Panc1 (cell line): ENCODE measurements around the gene MAPK7. TPM values are rescaled to one million over a fixed set of nuclear protein-coding genes. Genes with fewer than 3 reads are reported as not detected.

ENCODE experiments used
- ATAC-seq: fragments of 200-7000 bp; cut with Tn5 transposase; 2 replicates; pipeline ENCODE4 v1.9.1; 2020; ENCODE audit warnings: mild to moderate bottlenecking, moderate library complexity
- BruUV-seq: library from RNA; stranded (reverse); fragments of 400-500 nt; replicated peaks from 2 replicates; lab custom pipeline; 2021; lab: Mats Ljungman, UMichigan
- CTCF ChIA-PET: fragments of 300-600 bp; sonication (Branson Sonifier 250); formaldehyde crosslinking; loops from one replicate; lab custom pipeline; 2022; ENCODE audit warnings: antibody characterized with exemption; lab: Charles Lee
- POLR2A ChIA-PET: fragments of 300-600 bp; sonication (Branson Sonifier 250); formaldehyde crosslinking; loops from one replicate; lab custom pipeline; 2022; ENCODE audit warnings: antibody characterized with exemption; lab: Charles Lee
- DNase-seq: peaks from one replicate; pipeline ENCODE4 v3.0.0-alpha.2; 2010; ENCODE audit warnings: low read depth, low spot score
- H3K27ac ChIP-seq: 2 replicates; pipeline ENCODE4 v1.5.1; 2011; ENCODE audit warnings: mild to moderate bottlenecking, low read length, inconsistent platforms
- H3K27me3 ChIP-seq: fragments of 200-500 bp; sonication (Bioruptor generic); 2 replicates; pipeline ENCODE4 v1.6.0; 2014; ENCODE audit warnings: low read length, inconsistent platforms; ENCODE audit not compliant: control insufficient read depth, insufficient read depth
- H3K36me3 ChIP-seq: fragments of 200-500 bp; sonication (Bioruptor generic); 2 replicates; pipeline ENCODE4 v1.5.1; 2014; ENCODE audit warnings: inconsistent platforms, mild to moderate bottlenecking, low read length, moderate library complexity; ENCODE audit not compliant: control insufficient read depth, insufficient read depth
- H3K4me1 ChIP-seq: 2 replicates; pipeline ENCODE4 v1.5.1; 2011; ENCODE audit warnings: inconsistent platforms, mild to moderate bottlenecking, low read length, moderate library complexity; ENCODE audit not compliant: control insufficient read depth, insufficient read depth
- H3K4me3 ChIP-seq, 2 experiments: 2 replicates each; pipeline ENCODE4 v1.5.1; 2011 to 2012; ENCODE audit warnings: low read depth in 2 of 2, low read length in 2 of 2, mild to moderate bottlenecking in 2 of 2, inconsistent platforms in 1 of 2, moderate library complexity in 1 of 2
- H3K9me3 ChIP-seq: fragments of 200-500 bp; sonication (Bioruptor generic); 2 replicates; pipeline ENCODE4 v1.5.1; 2014; ENCODE audit warnings: low read depth, mild to moderate bottlenecking, inconsistent platforms, low read length, moderate library complexity; ENCODE audit not compliant: control insufficient read depth, insufficient read depth
- CTCF ChIP-seq: fragments of 450-650 bp; IDR thresholded peaks from 2 replicates; pipeline ENCODE4 v1.5.1; 2017; ENCODE audit warnings: mild to moderate bottlenecking
- POLR2AphosphoS5 ChIP-seq: IDR thresholded peaks from 2 replicates; pipeline ENCODE4 v1.6.1; 2012; ENCODE audit warnings: mild to moderate bottlenecking, low read depth, low read length, moderate library complexity
- REST ChIP-seq, 2 experiments: IDR thresholded peaks; 2 replicates each; pipeline ENCODE4 v1.6.1; 2011 to 2012; ENCODE audit warnings: low read depth in 2 of 2, control low read depth in 1 of 2, low read length in 1 of 2, mild to moderate bottlenecking in 1 of 2, moderate library complexity in 1 of 2; ENCODE audit not compliant: insufficient read depth in 1 of 2
- SIN3A ChIP-seq: IDR thresholded peaks from 2 replicates; pipeline ENCODE4 v1.6.1; 2012; ENCODE audit warnings: low read depth, mild to moderate bottlenecking, low read length, moderate library complexity, borderline replicate concordance; ENCODE audit not compliant: insufficient read depth
- TCF7L2 ChIP-seq: IDR thresholded peaks from 2 replicates; pipeline ENCODE4 v1.6.1; 2011; ENCODE audit warnings: mild to moderate bottlenecking, low read depth, low read length, inconsistent platforms
- in situ Hi-C: cut with HindIII; loops from 2 replicates; pipeline ENCODE4 v1.10.0; 2016; ENCODE audit warnings: low sequenced_read_pairs, low pct_unique_long_range_greater_than_20kb
- intact Hi-C: fragments of 100-400 bp; cut with micrococcal nuclease; formaldehyde crosslinking; loops from one replicate; pipeline ENCODE4 v1.10.0; 2022; ENCODE audit not compliant: unreplicated experiment
- total RNA-seq: library from RNA; stranded (reverse); gene quantifications from one replicate; pipeline ENCODE4 v1.2.1, GENCODE V29; 2021; ENCODE audit not compliant: unreplicated experiment

The MAPK7 gene
- total RNA-seq, 1 experiment from 2014 or later = 28.9 TPM

GRCh38 chr17:19364699-19365498 lies 13.4 kb upstream of the MAPK7 start:
- Histone ChIP-seq H3K9me3 (no peaks in the 10 kb centered on the region), H3K4me3 (no peak overlapping the region), H3K36me3 (no peaks in the 10 kb centered on the region; the same call in 1 of the 2 replicates), H3K4me1 (peaks cover 5% of the 10 kb centered on the region), H3K27ac (no peak overlapping the region), H3K27me3 (no peaks in the 10 kb centered on the region)
- in situ Hi-C loops = no loop called here
- DNase-seq (no peak), ATAC-seq (no peak)
- TF ChIP-seq POLR2AphosphoS5 (no peak), TCF7L2 (no peak), CTCF (no peak), SIN3A (no peak), REST (IDR thresholded peaks at IDR 0.05; ENCODE audit: insufficient read depth in 1 of 2, low read depth in 2 of 2, low read length in 1 of 2) (no peak)
- BruUV-seq = no TSS peak
- ChIA-PET CTCF (no interaction called here), POLR2A (no interaction called here)
- intact Hi-C loops = no loop called here

GRCh38 chr17:19365499-19365817 lies 12.8 kb upstream of the MAPK7 start:
- DNase-seq (no peak), ATAC-seq (no peak)
- ChIA-PET CTCF (no interaction called here), POLR2A (no interaction called here)
- Histone ChIP-seq H3K4me1 (peaks cover 5% of the 10 kb centered on the region), H3K36me3 (no peaks in the 10 kb centered on the region; the same call in 1 of the 2 replicates), H3K9me3 (no peaks in the 10 kb centered on the region), H3K27ac (no peak overlapping the region), H3K27me3 (no peaks in the 10 kb centered on the region), H3K4me3 (no peak overlapping the region)
- TF ChIP-seq TCF7L2 = no peak
- TF ChIP-seq REST (IDR thresholded peaks at IDR 0.05; ENCODE audit: insufficient read depth in 1 of 2, low read depth in 2 of 2, low read length in 1 of 2) = no peak
- TF ChIP-seq POLR2AphosphoS5 = no peak
- no peak for TF ChIP-seq SIN3A
- TF ChIP-seq CTCF = no peak
- in situ Hi-C loops = no loop called here
- intact Hi-C loops = no loop called here
- BruUV-seq = no TSS peak
